HK-2 (cell line): Measurements from ENCODE around the gene TMEFF2.

Source experiments
- DNase-seq: peaks from one replicate; pipeline ENCODE4 v3.0.0-alpha.2; 2018; ENCODE audit not compliant: unreplicated experiment

TMEFF2 gene

DNA sequence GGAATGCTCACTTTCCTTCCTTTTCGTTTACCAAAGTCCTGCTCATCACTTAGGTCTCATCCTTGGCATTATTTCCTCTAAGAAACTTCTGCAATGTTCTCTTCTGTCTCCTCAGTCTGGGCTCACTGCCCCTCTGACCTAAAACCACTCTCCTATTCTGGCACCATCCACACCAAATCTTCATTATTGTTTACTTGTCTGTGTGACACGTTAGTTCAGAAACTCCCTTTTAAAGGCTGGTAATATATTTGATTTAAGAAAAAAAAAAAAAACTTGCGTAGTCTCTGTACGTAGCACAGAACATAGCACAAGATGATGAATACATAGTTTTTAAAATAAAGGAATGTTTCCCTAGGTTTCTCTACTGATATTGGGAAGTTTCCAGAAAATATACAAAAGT lies 229.0 kb downstream of the TMEFF2 start:
- no peak for DNase-seq

DNA sequence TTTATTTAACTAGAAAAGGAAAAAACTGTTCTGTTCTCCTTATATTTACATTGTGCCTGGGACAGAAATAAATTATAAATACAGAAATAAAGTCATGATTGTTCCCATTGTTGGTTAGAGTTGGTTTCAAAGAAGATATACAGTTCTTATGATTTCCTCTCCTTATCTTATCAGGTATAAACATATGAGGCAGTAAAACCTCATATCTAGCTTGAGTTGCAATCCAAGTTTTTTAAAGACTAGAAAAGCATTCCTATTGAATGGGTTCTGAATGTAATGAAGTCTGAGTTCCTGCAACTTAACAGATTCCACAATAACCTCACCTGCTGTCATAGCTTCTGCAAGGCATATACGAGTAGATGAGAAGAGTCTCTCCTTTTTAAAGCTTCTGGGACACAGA lies 233.2 kb downstream of the TMEFF2 start:
- no peak for DNase-seq

DNA sequence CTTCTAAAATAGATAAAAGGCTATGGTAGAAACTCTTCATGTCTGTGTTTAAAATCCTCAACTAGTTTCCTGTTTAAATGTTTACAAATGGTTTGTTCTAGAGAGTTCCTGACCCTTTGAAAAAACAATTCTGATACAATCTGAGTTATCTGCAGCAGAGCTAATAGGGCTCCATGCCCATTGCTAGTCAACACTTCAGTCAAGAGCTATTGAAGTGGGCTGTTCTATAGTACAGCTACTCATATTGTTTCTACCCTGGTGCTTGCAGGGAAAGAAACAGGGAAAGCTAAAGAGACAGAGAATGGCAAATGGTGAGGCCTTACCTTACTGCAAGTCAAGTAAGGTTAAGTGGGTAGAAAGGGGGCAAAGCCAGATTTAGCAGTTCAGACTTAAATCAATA lies 235.5 kb downstream of the TMEFF2 start:
- no peak for DNase-seq

DNA sequence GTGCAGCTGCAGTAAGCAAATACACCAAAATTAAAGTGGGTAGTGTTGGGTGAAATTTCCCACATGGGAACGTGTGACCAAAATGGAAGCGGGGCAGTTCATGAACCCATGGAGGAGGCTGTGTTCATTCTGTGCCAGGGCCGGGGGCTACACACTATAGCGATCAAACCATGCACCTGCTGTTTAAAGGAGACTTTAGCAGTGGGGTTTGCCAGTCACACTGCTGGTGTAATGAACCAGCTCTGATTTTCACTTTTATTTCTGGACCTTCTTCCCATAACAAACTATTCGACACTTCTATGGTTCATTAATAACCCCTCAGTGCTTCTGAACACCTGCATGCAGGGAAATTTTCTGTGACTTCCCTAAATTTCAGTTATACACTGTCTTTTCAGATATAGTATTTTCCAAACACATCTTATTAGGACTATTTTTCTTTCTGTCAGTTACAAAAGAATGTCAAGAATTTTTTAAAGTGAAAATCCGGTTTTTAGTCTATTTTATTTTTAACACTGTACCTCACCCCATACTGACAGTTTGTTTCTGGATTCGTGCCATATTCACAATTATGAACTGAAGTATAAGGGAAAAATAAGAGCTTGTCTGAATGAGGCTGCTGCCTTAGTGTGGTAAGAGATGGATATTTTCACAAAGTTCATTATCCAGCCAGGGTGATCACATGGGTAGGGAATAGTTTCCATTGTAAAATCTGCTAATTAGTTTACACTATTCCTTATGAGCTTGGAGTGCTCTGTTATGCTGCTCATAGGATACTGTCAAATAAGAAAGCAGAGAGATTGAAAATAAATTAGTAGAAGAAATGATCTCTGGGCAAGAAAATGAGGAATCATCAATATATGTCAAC lies 236.5 kb downstream of the TMEFF2 start:
- no peak for DNase-seq

DNA sequence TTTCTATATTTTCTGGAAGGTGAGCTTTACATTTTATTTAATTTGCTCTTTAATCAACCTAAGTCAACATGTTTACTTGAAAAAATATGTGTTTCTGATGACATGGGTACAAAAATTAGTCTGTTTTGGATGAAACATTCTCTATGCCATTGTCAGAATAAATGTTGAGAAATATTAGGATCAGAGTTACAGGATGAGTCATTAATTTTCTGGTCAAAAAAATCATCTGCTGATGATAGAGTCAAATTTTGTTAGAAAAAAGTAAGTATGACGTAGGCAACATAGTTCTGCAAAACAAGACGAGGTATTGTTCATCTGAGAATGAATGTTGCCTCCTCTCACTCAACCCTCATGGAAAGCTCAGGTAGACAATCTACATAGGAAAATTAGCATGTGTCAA lies 240.3 kb downstream of the TMEFF2 start:
- no peak for DNase-seq

DNA sequence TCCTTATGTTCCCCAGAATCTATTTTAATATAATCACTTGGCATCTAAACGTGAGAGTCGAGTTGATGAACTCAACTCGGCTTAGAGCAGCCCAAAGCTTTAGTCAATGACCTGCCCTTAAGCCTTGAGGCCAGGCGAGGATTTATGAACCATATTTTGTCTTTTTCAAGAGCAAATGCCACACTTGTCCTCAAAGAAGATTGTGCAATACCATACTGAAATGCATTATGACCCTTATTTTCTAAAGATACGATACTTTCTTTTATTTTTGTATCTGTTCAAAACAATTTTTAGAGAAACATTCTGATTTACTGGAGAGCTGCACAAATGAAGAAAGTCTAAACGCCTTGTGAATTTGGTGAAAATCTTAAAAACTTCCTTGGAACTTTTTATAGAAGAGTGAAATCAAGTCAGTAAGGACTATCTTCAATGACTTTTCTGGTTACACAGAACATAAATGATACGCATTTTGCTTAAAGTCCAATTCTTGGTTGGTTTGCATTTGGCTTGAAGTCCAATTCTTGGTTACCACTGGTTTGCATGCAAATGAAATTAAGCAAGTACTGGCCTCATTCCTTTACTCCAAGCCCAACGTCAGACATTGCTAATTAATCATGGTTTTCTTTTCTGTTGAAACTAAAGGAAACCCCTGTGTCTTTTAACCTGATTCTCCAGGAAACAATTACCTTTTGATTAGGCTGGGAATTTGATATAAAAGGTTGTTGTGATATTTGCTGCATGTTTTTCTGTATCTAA lies 242.0 kb downstream of the TMEFF2 start:
- DNase-seq, result no peak

DNA sequence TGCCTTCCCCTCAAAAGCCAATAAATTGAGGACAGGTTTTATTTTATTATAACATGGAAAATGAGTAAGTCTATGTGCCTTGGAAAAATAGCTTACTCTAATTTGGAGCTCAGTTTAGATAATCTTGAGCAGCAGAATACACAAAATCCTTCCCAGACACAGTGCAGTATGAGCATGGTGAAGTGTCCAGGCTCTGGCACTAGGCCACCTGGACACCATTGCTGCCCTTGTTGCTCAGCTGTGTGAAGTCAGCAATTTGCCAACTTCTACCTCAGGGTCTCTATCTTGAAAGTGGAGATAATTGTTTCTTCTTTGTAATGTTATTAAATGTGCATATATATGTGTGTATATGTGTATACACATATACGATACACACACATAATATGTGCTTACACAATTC lies 242.9 kb downstream of the TMEFF2 start:
- DNase-seq, result no peak

DNA sequence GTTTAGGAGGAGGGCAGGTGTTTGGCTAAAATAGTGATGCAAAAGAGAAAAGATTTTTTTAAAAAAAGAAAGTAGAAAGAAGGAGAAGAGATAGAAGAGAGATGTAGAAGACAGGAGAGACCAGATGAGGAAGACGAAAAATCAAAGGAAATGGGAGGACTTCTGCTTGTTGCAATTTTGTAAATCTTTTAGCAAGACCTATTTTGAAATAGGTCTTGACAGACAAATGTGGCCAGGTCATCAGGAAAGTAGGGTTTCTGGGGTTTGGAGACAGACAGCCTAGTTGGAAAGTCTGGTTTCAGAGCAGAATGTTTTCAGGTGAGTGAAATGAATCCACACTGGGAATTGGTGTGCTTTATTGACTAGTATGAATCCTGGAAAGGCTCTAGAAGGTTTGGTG lies 243.4 kb downstream of the TMEFF2 start:
- no peak for DNase-seq

DNA sequence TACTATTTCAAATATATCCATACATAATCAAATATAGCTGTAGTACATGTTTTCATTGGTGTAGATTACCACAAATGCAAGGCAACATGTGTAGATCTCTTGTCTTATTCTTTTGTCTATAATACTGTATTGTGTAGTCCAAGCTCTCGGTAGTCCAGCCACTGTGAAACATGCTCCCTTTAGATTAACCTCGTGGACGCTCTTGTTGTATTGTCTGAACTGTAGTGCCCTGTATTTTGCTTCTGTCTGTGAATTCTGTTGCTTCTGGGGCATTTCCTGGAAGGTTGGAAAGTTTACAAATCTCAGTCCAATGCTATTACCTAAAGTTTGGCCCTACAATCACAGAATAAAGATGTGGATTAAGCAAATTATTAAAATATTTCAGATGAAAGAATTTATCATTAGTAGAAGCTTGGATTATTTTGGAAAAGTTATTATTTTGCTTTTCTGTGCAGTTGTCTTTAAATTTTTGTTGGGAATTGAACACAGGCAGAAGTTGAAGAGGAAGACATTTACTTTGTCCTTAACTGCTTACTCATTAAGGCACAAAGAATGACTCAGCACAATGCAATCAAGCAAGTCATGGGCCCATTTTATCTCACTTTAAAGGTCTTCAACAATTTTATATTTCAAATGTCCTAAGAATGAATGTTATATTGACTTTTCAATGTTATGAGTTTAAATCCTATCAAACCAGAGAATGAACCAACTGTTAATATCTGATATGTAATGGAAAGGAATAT lies 244.4 kb downstream of the TMEFF2 start:
- DNase-seq, result no peak

DNA sequence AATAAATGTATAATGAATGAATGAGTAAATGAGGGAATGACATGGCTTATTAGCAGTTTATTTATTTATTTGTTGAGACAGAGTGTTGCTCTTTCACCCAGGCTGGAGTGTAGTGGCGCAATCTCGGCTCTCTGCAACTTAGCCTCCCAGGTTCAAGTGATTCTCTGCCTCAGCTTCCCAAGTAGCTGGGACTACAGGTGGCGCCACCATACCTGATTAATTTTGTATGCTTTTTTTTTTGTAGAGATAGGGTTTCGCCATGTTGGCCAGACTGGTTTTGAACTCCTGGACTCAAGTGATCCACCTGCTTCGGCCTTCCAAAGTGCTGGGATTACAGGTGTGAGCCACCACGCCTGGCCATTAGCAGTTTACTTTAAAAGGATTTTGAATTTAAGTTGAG lies 247.5 kb downstream of the TMEFF2 start:
- DNase-seq, result no peak

DNA sequence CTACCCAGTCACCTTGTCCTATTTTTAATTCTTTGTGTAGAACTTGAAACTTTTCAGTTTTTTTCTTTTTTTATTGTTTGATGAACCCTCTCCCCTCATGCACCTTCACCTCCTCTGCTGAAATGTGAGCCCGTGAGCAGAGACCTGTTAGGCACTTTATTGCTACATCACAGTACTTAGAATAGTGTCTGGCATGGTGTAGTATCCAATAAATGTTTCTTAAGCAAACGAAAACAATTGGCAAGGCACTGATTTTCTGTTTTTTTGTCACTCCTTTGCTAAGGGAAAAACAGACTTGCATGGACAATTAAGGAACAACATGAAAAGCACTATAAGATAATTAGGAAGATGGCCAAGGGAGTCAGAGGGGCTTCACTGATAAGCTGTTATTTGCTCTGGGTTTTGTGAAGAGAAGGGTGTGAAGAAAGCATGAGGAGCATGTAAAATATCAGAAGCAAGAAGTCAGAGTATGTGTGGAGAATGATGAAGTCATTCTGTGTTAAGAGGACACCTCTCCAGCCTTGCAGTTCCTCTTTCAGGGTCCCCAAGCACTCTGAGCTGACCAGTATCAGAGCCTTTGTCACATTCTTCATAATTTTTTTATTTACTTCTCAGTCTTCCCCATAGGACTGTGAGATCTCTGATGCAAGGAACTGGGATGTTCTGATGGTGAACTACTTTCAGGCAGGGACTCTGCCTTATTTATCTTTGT lies 248.1 kb downstream of the TMEFF2 start:
- no peak for DNase-seq

DNA sequence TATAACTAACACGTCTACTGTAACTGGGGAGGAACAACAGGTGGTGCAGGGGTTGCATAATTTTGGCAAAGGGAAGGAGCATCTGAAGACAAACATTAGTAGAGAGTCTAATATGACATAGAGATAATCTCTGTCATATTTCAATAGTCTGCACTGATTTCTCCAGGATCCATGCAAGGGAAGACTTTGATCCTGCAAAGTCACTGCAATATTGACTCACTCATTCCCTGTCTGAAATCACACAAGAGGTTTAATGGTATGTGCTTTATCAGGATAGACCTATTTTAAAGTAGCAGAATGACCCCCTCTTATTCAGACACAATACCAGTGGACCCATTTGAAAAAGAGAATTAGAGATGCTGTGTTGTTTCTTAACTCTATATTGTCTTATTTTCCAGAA lies 249.1 kb downstream of the TMEFF2 start:
- DNase-seq, result no peak

DNA sequence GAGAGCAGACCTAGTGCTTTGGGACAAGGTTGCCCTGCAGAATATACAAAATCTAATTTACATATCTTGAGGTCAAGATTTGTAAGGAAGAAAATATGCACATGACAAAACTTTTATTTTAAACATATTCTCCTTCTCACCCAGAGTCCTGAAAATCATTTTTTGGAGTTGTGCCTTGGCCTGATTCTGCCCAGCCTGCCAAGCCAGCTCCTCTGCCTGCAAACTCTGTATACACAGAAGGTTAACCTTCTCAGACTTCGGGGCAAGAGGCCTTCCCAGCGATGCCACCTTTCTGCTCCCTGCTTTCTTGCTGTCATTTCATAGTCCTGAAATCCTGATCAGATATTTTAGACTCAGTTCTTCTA lies 252.0 kb downstream of the TMEFF2 start:
- no peak for DNase-seq

DNA sequence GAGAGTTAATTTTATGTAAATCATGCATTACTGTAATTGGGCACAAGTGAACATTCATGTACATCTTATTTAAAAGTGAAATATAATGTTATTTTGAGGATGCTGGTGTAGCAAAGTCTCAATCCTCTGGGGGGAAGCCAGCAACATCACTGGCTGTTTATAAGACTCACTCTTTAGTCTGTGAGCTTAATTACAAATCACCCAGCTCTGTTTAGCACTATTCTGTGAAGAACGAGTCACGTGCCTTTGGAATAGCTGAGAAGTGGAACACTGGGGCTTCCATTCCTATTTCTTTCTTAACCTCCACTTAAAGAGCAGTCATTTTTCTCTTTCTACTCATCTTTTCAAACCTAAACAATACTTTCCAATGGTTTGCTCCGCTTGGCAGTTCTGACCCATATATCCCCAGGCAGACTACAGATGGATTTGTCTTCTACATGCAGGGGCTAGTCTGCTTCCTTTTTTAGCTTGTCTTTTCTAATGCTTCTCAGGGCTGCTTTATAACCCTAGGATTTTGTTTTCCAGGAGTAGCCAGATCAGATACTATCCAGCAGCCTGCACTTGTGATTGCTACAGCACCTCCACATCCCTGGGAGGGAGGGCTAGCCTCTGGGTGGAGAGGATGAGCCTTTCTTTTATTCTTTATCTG lies 252.5 kb downstream of the TMEFF2 start:
- no peak for DNase-seq

DNA sequence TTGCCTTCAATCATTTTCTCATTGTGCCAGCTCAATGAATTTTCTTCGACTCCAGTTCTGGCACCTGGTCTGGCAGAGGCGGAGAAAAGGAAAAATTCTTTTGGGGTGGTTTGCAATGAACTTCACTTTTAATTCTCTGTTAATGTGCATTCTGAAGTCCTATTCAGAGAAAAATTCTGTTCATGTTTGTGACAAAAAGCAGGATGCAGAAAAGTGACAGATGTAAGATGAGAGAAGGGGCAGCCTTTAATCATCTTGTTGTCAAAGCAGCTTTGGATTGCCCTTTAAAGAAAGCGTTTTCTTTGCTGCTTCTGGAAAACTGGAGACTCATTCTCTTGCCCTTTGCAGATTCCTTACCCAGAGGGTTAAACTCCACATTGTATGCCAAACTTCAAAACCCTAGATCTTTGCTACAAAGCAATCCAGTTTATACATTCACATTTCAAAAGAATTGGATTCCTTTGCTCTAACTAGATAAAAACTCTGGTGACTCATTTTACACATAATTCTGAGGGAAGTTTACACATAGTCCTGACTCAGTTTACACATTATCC lies 253.3 kb downstream of the TMEFF2 start:
- no peak for DNase-seq

DNA sequence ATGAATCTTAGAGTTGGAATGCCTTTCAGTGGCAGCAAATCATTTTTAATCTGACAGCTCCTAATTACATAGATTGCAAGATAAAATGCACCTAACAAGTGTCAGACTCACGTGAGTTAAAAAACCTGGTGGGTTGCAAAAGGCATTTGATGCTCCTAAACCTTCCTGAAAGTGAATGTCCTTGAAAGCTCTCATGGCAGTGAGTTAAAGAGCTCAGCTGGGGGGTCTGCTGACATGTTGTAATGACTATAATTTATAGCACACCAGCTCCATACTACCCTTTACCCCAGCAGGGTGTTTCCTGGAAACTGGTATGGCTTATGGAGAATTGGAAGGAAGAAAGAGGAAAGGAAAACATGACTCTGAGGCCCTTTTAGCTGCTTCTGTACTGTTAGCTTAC lies 256.0 kb downstream of the TMEFF2 start:
- DNase-seq, result no peak

DNA sequence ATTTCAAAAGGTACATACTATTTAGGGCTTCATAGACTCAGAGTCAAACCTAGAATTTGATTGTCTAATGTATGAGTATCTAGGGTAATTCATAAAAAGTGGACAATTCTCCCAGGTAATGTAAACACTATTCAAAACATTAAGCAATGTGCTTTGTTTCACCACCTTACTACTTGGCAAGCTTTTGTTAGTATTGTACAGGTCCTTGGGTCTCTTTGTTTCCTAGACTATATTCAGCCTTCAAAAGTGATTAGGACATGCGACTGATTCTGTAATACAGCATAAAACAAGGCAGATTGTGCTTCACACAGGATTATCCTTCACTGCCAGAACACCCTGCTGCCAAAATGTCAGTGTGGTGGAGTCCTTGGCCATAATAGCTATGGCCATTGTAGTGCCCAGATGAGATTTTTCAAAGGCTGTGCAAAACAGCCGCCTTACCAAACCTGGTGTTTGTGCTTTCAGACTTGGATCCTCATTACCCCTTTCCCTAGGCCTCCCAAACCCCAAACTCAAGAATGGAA lies 257.8 kb downstream of the TMEFF2 start:
- no peak for DNase-seq

DNA sequence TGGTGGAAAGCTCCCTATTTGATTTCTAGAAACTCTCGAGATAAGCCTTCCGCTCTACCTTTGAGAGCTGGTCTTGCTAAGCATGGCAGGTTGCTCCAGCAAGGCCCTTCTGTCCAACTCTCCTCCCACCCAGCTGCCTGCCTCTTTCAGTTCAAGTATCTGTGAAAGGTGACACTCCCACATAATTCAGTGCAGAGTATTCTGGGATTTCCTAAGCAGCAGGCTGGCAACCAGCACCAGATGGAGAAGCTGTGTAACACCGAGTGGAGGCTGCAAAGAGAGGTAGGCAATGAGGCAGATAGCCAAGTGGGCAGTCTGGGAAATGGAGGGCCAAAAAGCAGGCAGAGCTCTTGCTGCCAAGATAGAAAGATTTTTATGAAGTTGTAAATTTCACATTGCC lies 259.5 kb downstream of the TMEFF2 start:
- DNase-seq, result no peak

DNA sequence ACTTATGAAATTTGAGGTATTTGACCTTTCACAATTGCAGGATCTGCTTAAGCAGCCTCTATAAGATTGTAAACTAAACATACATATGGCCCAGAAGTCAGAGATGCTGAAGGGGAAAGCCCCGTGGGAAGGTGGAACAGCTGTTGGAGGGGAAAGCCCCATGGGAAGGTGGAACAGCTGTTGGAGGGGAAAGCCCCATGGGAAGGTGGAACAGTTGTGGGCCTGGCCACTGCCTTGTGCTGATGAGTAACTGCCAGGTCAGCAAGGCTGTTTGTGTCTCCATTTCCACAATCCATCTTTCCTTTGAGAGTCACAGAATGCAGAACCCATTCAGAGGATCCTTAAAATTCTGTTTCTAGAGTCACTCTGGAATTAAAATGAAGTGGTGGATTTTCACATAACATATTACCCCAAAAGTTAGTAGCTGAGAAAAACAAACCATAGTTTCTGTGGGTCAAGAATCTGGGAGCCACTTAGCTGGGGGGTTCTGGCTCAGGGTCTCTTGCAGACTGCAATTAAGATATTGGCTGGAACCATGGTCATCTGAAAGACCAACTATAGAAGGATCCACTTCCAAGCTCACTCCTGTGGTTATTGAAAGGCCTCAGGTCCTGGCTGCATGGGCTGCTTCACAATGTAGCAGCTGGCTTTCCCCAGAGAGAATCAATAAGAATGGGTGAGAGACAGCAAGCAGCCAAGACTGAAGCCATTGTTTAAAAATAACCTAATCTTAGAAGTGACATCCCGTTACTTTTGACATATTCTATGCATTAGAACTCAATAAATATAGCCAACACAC lies 261.2 kb downstream of the TMEFF2 start:
- DNase-seq, result no peak

DNA sequence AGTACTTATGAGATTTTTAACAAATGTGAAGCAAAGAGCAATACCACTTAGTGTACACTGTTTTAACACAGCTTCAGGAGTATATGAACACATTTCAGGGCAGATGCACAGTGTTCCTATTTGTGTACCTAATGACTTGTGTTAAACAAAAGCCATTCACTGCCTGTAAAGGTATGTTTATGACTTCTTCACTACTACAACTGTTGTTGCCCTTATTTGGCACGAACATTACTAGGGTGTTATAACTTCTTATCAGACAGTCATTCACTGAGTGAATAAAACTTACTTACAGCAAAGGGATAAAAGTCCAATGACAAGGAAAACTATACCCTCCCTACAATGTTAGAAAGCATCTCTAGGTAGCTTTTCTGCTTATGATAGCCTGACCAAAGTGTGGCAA lies 262.4 kb downstream of the TMEFF2 start:
- DNase-seq, result no peak
